CD1c-positive myeloid dendritic cell (primary cell): Measurements from ENCODE around the gene MCEE.

Experiments used
- DNase-seq: peaks from one replicate; pipeline ENCODE4 v3.0.0-alpha.2; 2016; ENCODE audit errors: extremely low spot score

MCEE gene

GRCh38 chr2:71082402-71083252 is 47.4 kb downstream of the MCEE start:
- DNase-seq = peak; percentile 42

GRCh38 chr2:71078624-71079023 is 51.4 kb downstream of the MCEE start:
- DNase-seq = no peak

GRCh38 chr2:71074893-71075395 is 55.1 kb downstream of the MCEE start:
- no peak for DNase-seq

GRCh38 chr2:71073475-71073874 is 56.6 kb downstream of the MCEE start:
- DNase-seq = no peak

GRCh38 chr2:71072492-71072891 is 57.5 kb downstream of the MCEE start:
- DNase-seq = no peak

GRCh38 chr2:71071681-71072398 is 58.2 kb downstream of the MCEE start:
- peak; percentile 98 for DNase-seq

GRCh38 chr2:71070294-71071093 is 59.5 kb downstream of the MCEE start:
- DNase-seq = peak; percentile 42

GRCh38 chr2:71069376-71069775 is 60.7 kb downstream of the MCEE start:
- no peak for DNase-seq

GRCh38 chr2:71068218-71069035 is 61.6 kb downstream of the MCEE start, which contains the start of gene NAGK:
Gene NAGK (plus strand): TSS chr2:71068648. CDS start chr2:71068684, 36 bp downstream.
- DNase-seq = peak; percentile 99

- DNase-seq = no peak
These were observed 62.3 kb downstream of the MCEE start for GRCh38 chr2:71067567-71068217.

- DNase-seq = no peak
These were observed 63.2 kb downstream of the MCEE start for GRCh38 chr2:71066856-71067255.

- DNase-seq = peak; percentile 89
These were observed 65.0 kb downstream of the MCEE start for GRCh38 chr2:71064754-71065621.

- DNase-seq = peak; percentile 35
These were observed 65.9 kb downstream of the MCEE start for GRCh38 chr2:71064110-71064611.

GRCh38 chr2:71063216-71063615 is 66.8 kb downstream of the MCEE start:
- no peak for DNase-seq

- no peak for DNase-seq
These were observed 69.2 kb downstream of the MCEE start for GRCh38 chr2:71060871-71061270.

GRCh38 chr2:71060211-71060610 is 69.8 kb downstream of the MCEE start:
- no peak for DNase-seq
